Measurements from ENCODE around the gene TMEM184A. TPM values are rescaled to one million over a fixed set of nuclear protein-coding genes. Genes with fewer than 3 reads are reported as not detected.

Gene TMEM184A
- total and polyA plus RNA-seq, 2 of the 13 experiments (the other 11 are each of a cell fraction or from before 2014, with no cell fraction given) = 9.5 to 20.4 TPM

- TF ChIP-seq POGK (CRISPR knock-in tag; conservative IDR thresholded peaks at IDR 0.05) (peak; percentile 81; the same call in 1 of the 2 replicates), POLR2G (IDR thresholded peaks at IDR 0.05; ENCODE audit: low read depth, low read length) (peak; percentile 91), ZNF3 (CRISPR knock-in tag; IDR thresholded peaks at IDR 0.05) (no peak), ZNF510 (CRISPR knock-in tag; IDR thresholded peaks at IDR 0.05; ENCODE audit: low read depth) (no peak), GRHL1 (CRISPR knock-in tag; conservative IDR thresholded peaks at IDR 0.05) (no peak), ZNF234 (CRISPR knock-in tag; conservative IDR thresholded peaks at IDR 0.05) (no peak), AKNA (CRISPR knock-in tag; IDR thresholded peaks at IDR 0.05; ENCODE audit: borderline replicate concordance) (no peak), ZNF766 (CRISPR knock-in tag; IDR thresholded peaks at IDR 0.05; ENCODE audit: borderline replicate concordance) (no peak; the same call in 1 of the 2 replicates), HOXA7 (CRISPR knock-in tag; IDR thresholded peaks at IDR 0.05) (no peak), TFDP1 (CRISPR knock-in tag; IDR thresholded peaks at IDR 0.05; ENCODE audit: borderline replicate concordance) (peak; percentile 62; the same call in 1 of the 2 replicates), TFDP2 (CRISPR knock-in tag; IDR thresholded peaks at IDR 0.05) (peak; percentile 79), ZNF710 (CRISPR knock-in tag; IDR thresholded peaks at IDR 0.05; ENCODE audit: borderline replicate concordance) (peak; percentile 59; the same call in 1 of the 2 replicates), NR1H2 (CRISPR knock-in tag; IDR thresholded peaks at IDR 0.05; ENCODE audit: borderline replicate concordance, low read depth) (no peak), SCMH1 (CRISPR knock-in tag; IDR thresholded peaks at IDR 0.05; ENCODE audit: borderline replicate concordance) (no peak)
Measured at GRCh38 chr7:1569833-1570632, 14.0 kb upstream of the TMEM184A start, which contains the start of gene PSMG3 (continued).

All from HepG2 (cell line).